Bronchial epithelial cell (primary cell): ENCODE measurements around the gene TNS4. TPM values are rescaled to one million over a fixed set of nuclear protein-coding genes. Genes with fewer than 3 reads are reported as not detected.
A peak's percentile ranks its signal among the peaks of the same experiment; 100 is the strongest.

Experiments
- DNase-seq: peaks from one replicate; pipeline ENCODE4 v3.0.0-alpha.2; 2010; ENCODE audit warnings: low read depth
- FAIRE-seq: peaks from 2 replicates; lab custom pipeline; 2011; peaks lifted over from hg19 to GRCh38; lab: Jason Lieb, UNC
- H3K27me3 ChIP-seq: 2 replicates; pipeline ENCODE4 v1.5.1; 2011; ENCODE audit warnings: low read length; ENCODE audit not compliant: control insufficient read depth, insufficient read depth
- H3K36me3 ChIP-seq: 2 replicates; pipeline ENCODE4 v1.5.1; 2011; ENCODE audit warnings: low read length; ENCODE audit not compliant: control insufficient read depth, insufficient read depth
- H3K4me3 ChIP-seq: 2 replicates; pipeline ENCODE4 v1.5.1; 2011; ENCODE audit warnings: mild to moderate bottlenecking, low read depth, low read length, control low read depth
- total RNA-seq: library from RNA; depleted of rRNA; stranded (reverse); fragments of >200 nt; gene quantifications from 2 replicates; pipeline ENCODE4 v1.2.1, GENCODE V29; 2014
- TF ChIP-seq, protein P1 (sequence below): IDR thresholded peaks from 2 replicates; pipeline ENCODE4 v1.5.1; 2011; ENCODE audit warnings: mild to moderate bottlenecking, moderate library complexity, low read length, control low read depth, inconsistent platforms; ENCODE audit not compliant: insufficient read depth, severe bottlenecking

TNS4 gene
- total RNA-seq, 1 donor from 2014 or later, result 27.1 TPM

- DNase-seq (peak; percentile 80), FAIRE-seq (no peak)
- TF ChIP-seq, protein P1, sequence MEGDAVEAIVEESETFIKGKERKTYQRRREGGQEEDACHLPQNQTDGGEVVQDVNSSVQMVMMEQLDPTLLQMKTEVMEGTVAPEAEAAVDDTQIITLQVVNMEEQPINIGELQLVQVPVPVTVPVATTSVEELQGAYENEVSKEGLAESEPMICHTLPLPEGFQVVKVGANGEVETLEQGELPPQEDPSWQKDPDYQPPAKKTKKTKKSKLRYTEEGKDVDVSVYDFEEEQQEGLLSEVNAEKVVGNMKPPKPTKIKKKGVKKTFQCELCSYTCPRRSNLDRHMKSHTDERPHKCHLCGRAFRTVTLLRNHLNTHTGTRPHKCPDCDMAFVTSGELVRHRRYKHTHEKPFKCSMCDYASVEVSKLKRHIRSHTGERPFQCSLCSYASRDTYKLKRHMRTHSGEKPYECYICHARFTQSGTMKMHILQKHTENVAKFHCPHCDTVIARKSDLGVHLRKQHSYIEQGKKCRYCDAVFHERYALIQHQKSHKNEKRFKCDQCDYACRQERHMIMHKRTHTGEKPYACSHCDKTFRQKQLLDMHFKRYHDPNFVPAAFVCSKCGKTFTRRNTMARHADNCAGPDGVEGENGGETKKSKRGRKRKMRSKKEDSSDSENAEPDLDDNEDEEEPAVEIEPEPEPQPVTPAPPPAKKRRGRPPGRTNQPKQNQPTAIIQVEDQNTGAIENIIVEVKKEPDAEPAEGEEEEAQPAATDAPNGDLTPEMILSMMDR, result no peak
- Histone ChIP-seq H3K27me3 (no peaks in the 10 kb centered on the region), H3K36me3 (no peaks in the 10 kb centered on the region), H3K4me3 (no peak overlapping the region)
Observed at GRCh38 chr17:40532520-40533253, 31.3 kb upstream of the TNS4 start.

GRCh38 chr17:40531051-40531991, 29.9 kb upstream of the TNS4 start:
- no peaks in the 10 kb centered on the region for H3K27me3 ChIP-seq
- DNase-seq (peak; percentile 41), FAIRE-seq (no peak)
- no peaks in the 10 kb centered on the region for H3K36me3 ChIP-seq
- H3K4me3 ChIP-seq, result no peak overlapping the region
- TF ChIP-seq, protein P1, result no peak

GRCh38 chr17:40530531-40530994, 29.1 kb upstream of the TNS4 start:
- Histone ChIP-seq H3K27me3 (no peaks in the 10 kb centered on the region), H3K4me3 (no peak overlapping the region), H3K36me3 (no peaks in the 10 kb centered on the region)
- TF ChIP-seq, protein P1, result no peak
- FAIRE-seq (no peak), DNase-seq (no peak)

DNA sequence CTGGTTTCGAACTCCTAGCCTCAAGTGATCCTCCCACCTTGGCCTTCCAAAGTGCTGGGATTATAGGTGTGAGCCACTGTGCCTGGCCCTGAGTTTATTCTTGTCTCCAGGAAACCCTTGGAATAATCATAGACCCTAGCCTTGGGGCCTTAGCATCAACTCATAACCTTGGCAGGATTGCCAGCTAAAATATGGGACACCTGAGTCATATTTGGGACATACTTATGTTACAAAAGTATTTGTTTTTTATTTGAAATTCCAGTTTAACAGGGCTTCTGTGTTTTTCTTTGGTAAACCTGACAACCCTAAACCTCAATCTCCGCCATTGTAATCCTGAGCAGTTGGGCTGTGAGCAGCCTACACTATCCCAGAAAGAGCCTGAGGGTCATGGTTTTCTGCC, 28.6 kb upstream of the TNS4 start:
- peak; percentile 67 for DNase-seq
- Histone ChIP-seq H3K27me3 (no peaks in the 10 kb centered on the region), H3K36me3 (no peaks in the 10 kb centered on the region), H3K4me3 (no peak overlapping the region)
- FAIRE-seq, result no peak
- TF ChIP-seq, protein P1, result no peak

DNA sequence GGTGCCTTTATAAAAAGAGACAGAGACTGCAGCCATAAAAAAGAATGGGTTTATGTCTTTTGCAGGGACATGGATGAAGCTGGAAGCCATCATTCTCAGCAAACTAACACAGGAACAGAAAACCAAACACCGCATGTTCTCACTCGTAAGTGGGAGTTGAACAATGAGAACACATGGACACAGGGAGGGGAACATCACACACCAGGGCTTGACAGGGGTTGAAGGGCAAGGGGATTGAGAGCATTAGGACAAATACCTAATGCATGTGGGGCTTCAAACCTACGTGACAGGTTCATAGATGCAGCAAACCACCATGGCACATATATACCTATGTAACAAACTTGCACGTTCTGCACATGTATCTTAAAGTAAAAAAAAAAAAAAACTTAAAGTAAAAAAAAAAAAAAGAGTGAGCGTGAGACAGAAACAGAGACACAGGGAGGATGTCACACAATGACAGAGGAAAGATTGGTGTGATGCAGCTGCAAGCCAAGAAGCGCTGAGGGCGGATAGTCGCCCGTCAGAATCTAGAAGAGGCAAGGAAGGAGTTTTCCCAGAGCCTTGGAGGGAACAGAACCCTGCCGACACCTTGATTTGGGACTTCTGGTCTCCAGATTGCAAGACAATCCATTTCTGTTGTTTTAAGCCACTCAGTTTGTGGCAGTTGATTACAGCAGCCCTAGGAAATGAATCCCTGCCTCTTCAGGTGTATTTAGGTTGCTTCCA, 27.4 kb upstream of the TNS4 start:
- Histone ChIP-seq H3K27me3 (no peaks in the 10 kb centered on the region), H3K36me3 (no peaks in the 10 kb centered on the region), H3K4me3 (no peak overlapping the region)
- DNase-seq (no peak), FAIRE-seq (no peak)
- TF ChIP-seq, protein P1, result no peak
